NAMALWA (cell line): ENCODE measurements around the gene MIDN.
A peak's percentile ranks its signal among the peaks of the same experiment; 100 is the strongest.
"Not testable (repeated sequence)": the region's sequence is repeated elsewhere in the genome, so short reads cannot be mapped to it uniquely, and the experiment has no call there.

Experiments
- DNase-seq: peaks from one replicate; pipeline ENCODE4 v3.0.0-alpha.2; 2015; ENCODE audit warnings: low spot score

Gene MIDN

DNA sequence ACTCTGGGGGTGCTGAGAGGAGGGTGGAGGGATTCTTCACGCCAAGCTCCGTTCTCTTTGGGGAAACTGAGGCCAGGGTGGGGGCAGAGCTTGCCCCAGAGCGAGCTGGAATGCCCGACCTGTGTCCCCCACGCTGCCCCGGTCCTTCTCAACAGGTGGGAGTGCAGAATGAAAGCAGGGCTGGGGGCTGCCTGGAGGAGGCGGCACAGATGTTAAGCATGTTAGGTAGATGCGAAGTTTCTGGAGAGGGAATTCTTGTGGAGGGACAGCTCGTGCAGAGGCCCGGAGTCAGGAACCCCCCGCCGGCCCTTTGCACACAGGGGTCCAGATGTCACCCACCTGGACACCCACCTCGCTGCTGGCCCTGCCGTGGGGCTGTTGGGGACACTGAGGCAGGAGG, 46.3 kb downstream of the MIDN start:
- no peak for DNase-seq

DNA sequence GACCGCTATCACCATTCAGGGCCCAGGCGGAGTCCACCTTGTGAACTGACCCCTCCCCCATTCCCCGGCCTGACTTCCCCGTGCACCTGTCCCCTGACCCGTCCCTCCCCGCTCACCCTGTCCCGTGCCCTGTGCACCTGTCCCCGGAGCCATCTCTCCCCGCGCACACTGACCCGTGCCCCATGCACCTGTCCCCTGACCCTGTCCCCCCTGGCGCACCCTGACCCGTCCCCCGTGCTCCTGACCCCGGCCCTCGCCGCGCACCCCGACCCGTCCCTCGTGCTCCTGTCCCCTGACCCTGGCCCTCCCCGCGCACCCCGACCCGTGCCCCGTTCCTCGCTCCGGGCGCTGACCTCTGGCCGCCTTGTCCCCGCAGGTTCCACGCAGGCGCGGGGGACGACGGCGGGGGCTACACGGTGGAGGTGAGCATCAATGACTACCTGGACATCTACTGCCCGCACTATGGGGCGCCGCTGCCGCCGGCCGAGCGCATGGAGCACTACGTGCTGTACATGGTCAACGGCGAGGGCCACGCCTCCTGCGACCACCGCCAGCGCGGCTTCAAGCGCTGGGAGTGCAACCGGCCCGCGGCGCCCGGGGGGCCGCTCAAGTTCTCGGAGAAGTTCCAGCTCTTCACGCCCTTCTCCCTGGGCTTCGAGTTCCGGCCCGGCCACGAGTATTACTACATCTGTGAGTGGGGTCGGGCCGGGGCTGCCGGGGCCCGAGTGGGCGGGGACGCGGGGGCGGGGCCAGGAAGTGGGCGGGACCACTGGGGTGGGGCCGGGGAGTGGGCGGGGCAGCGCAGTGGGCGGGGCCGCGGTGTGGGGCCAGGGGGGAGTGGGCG, 47.0 kb downstream of the MIDN start:
- DNase-seq = peak; percentile 44

DNA sequence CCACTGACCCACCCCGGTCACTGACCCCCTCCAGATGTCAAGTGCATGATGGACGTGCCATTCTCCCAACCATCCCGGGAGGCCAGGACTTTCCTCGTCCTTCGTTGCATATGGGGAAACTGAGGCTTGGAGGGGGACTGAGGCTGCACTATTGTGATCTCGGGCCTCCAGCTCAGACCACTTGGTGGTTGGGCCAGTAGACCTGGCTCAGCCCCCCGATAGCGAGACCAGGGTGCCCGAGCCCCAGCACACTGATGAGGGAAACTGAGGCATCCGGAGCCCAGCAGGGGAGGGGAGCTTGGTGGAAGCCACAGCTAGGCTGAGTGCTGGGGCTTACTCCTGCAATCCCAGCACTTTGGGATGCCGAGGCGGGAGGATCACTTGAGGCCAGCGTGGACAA, 47.7 kb downstream of the MIDN start:
- no peak for DNase-seq

DNA sequence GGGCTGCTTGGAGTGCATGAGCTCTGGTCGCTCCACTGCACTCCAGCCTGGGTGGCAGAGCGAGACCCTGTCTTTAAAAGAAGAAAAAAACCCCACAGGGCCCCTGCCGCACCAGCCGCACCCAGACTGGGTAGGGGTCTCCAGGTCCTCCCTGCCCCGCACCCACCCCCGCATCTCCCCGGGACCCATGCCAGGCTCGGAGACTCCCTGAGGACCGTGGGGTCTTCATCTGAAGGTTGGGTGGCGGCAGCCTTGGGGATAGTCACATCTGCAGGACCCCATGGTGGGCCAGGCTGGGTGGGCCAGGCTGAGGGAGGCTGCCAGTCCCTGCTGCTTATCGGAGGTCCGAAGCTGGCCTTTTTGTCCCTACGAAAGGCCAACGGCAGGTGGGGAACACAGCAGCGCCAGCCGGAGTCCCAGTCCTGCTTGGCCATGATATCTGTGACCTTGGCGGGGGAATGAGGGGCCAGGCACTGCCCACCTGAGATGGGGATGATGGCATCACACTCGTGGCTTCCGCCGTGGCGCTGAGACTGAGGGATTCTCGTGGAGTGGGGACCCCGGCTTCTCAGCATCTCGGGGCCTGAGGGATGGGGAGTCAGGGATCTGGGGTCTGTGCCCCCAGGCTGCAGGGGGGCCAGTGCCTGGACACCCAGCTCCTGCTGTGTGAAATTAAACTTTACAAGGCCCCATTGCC, 48.3 kb downstream of the MIDN start:
- DNase-seq = no peak

DNA sequence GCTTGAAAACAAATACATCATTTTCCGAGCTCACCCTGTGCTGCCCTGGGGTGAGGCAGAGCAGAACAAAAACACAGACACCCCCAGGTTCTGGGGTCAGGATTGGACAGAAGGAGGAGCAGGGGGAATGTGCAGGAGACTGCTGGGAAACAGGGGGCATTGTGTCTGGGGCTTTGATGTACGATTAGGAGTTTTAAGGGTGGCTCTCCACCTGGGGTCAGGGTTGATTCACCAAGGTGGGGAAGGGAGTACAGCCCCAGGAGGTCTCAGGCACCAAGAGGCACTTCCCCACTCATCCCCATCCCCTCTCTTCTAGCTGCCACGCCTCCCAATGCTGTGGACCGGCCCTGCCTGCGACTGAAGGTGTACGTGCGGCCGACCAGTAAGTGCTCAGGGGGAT, 49.9 kb downstream of the MIDN start:
- no peak for DNase-seq

DNA sequence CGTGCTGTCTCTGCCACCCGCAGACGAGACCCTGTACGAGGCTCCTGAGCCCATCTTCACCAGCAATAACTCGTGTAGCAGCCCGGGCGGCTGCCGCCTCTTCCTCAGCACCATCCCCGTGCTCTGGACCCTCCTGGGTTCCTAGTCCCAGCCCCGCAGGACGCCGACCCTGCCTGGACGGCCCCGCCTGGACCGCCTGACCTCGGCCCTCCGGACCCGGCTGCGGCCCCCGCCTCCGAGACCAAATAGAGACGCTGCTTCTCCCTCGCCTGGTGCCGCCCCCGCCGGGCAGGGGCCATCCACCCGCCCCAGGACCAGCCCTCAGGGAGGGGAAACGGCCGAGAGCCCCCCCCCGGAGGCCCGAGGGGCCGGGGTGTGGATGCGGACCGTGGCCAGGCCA, 51.4 kb downstream of the MIDN start:
- no peak for DNase-seq

DNA sequence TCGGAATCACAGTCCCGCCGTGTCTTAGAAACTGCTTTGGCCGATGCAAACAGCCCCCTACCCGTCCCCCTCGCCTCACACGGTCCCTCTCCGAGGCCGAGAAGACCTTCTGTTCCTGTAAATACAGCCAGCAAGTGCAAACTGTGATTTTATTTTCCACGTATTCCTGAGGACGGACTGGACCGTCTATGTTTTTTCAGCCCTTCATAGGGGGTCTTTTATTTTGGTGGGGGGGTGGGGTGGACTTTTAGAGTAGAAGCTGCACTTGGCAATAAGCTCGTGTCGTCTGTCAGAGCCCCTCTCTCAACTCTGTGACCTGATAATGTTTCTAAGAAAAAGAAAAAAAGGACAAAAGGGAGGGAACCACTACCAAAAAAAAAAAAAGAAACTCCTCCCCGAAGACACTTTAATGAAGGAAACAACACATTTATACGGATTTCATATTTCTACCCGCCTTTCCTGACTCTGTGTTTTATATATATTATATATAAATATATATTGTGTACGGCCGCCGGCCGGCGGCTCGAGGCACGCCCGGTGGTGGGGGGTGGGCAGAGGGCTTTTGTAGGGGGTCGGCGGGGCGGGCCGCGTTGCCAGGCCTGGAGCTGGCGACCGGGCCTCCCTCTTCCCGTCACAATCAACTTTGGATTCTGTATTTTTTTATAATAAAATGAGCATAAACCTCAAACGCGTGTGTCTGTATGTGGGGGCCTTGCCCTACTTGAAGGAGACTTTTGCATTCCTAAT, 52.5 kb downstream of the MIDN start:
- no peak for DNase-seq

DNA sequence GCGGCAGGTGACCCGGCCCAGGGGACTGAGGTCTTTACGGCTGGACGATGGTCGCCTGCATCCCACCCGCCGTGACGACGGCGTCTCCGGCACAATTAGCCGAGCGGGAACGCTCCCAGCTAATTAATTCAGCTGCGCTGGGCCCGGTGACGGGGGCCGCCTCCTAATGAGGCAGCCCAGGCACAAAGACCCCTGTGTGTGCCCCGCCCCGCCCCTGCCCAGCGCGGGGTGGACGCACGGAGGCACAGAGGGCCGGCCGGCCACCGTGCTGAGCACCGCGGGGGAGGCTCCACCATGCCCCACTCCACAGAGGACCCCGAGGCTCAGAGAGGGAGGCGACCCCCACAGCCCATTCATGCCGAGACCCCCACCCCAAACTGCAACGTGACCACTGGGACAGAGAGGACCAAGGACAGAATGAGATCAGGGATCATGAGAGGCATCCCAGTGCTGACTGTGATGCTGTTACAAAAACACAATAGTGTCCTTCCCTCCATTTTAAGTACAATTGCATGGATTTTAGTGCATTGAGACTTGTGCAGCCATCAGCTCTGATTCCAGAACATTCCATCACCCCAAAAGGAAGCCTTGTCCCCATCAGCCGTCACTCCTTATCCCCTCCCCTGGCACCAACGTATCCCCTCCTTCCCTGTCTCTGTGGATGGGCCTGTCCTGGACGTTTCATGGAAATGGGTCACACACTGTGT, 54.3 kb downstream of the MIDN start:
- no peak for DNase-seq

DNA sequence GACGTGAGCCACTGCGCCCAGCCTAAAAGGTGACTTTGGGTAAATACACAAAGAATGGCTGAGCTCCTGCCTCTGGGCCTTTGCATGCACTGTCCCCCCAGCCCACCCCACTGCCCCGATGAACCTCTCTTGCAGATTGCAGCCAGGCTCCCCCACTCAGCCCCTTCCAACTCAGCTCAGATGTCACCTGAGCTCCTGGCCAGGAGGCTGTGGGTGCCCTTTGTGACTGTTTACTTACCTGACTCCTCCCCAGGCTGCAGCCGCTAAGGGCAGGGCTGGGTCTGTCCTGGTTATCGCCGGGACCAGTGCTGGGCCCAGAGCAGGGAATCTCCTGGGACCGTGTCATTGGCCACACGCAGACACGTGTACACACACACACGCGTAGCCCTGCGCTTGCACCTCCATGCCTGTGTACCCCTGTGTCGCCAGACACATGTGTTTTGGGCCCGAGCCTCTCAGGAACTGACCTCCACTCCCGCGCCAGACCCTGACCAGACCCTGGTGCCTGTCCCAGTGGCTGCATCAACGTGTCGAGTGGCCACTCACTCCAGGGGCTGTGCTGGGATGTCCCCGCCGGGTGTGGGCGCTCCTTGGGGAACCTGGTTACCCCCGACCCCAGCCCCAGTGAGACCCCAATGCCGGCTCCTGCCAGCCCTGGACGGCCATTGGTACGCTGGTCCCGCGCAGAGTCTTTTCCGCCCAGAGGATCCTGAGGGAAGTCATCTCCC, 56.0 kb downstream of the MIDN start:
- DNase-seq = no peak

DNA sequence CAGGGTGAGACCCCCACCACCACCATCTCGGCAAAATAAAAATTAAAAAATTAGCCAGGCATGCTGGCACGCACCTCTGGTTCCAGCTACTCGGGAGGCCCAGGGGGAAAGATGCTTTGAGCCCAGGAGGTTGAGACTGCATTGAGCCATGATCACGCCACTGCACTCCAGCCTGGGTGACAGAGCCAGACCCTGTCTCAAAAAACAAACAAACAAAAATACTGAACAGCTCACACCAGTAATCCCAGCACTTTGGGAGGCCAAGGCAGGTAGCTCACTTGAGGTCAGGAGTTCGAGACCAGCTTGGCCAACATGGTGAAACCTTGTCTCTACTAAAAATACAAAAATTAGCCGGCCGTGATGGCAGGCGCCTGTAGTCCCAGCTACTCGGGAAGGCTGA, 57.0 kb downstream of the MIDN start:
- not testable (repeated sequence) for DNase-seq

DNA sequence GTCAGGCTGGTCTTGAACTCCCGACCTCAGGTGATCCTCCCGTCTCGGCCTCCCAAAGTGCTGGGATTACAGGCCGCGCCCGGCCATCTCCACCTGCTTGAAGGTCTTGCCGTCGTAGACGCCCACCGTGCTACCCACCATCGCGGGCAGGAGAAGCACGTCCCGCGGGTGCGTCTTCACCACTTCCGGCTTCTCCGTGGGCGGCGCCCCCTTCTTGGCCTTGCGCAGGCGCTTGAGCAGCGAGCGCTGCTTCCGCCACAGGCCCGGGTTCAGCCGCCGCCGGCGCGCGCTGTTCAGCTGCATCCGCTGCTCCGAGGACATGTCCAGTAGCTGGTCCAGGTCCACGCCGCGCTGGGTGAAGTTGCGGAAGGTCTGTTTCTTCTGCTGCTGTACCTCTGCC, 58.9 kb downstream of the MIDN start:
- no peak for DNase-seq

DNA sequence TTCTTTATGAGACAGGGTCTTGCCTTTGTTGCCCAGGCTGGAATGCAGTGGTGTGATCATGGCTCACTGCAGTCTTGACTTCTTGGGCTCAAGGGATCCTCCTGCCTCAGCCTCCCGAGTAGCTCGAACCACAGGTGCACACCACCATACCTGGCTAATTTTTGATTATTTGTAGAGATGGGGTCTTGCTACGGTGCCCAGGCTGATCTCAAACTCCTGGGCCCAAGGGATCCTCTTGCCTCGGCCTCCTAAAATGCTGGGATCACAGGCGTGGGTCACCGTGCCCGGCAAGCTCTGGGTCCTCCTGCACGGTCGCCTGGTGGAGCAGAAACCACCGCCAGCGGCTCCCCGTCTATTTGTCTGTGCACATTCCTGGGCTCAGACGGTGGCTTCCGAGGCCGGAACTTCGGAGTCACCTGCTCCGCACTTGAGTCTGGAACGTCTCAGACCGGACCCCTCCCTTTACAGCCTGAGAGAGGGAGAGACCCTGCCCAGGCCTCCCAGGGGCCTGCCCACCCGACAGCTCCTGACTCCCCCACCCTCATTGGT, 59.4 kb downstream of the MIDN start:
- DNase-seq = no peak

DNA sequence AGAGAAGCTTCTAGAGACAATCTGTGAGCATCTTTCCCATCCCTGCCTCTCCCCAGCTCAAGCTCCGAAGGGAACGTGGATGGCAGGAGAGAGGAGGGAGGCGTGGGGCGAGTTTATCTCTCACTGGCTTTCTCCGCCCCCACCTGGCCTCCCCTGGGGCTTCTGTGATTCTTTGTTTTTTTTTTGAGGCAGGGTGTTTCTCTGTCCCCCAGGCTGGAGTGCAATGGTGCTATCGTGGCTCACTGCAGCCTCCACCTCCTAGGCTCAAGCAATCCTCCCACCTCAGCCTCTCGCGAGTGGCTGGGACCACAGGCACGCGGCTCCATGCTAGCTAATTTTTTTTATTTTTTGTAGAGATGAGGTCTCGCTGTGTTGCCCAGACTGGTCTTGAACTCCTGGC, 60.3 kb downstream of the MIDN start:
- DNase-seq = no peak
